DND-41 (cell line): ENCODE results near the gene SGMS1.

Experiments
- CTCF ChIP-seq: IDR thresholded peaks from 2 replicates; pipeline ENCODE4 v1.5.1; 2012; ENCODE audit warnings: borderline replicate concordance, low read length, moderate library complexity, mild to moderate bottlenecking; ENCODE audit not compliant: poor library complexity, severe bottlenecking; ENCODE audit errors: extremely low read depth
- EZH2 ChIP-seq: IDR thresholded peaks from 3 replicates; pipeline ENCODE4 v1.6.1; 2012; ENCODE audit warnings: borderline replicate concordance, low read depth, mild to moderate bottlenecking, moderate library complexity, low read length, inconsistent platforms; ENCODE audit not compliant: severe bottlenecking

GRCh38 chr10:50490241-50490640, 133.5 kb downstream of the SGMS1 start:
- TF ChIP-seq CTCF (no peak), EZH2 (no peak)
